SK-N-SH (cell line): Measurements from ENCODE around the gene IKZF1.

Experiments used
- CHD2 ChIP-seq: fragments of 150-350 bp; IDR thresholded peaks from 2 replicates; pipeline ENCODE4 v1.6.1; 2018; ENCODE audit warnings: low read length; ENCODE audit not compliant: partially characterized antibody
- CTCF ChIP-seq: fragments of 200-600 bp; sonication (generic); IDR thresholded peaks from 2 replicates; pipeline ENCODE4 v1.6.1; 2017; ENCODE audit warnings: antibody characterized with exemption, mild to moderate bottlenecking, moderate library complexity
- EP300 ChIP-seq, 2 experiments: IDR thresholded peaks; 2 replicates each; pipeline versions ENCODE4 v1.4.0 to v1.6.1; 2012; ENCODE audit warnings: borderline replicate concordance in 1 of 2, low read depth in 1 of 2, low read length in 1 of 2
- EZH2phosphoT487 ChIP-seq: fragments of 200-600 bp; sonication (generic); IDR thresholded peaks from 2 replicates; pipeline ENCODE4 v1.6.1; 2017; ENCODE audit warnings: low read depth, mixed run types, mild to moderate bottlenecking, antibody characterized with exemption, moderate library complexity, borderline replicate concordance
- FOSL2 ChIP-seq: IDR thresholded peaks from 2 replicates; pipeline ENCODE4 v1.4.0; 2012; ENCODE audit warnings: low read depth, mild to moderate bottlenecking, moderate library complexity, borderline replicate concordance
- FOXM1 ChIP-seq: IDR thresholded peaks from 2 replicates; pipeline ENCODE4 v1.4.0; 2012; ENCODE audit warnings: low read depth, mild to moderate bottlenecking
- POLR2AphosphoS5 ChIP-seq: IDR thresholded peaks from 2 replicates; pipeline ENCODE4 v1.6.1; 2012; ENCODE audit warnings: low read depth, low read length
- REST ChIP-seq: IDR thresholded peaks from 2 replicates; pipeline ENCODE4 v1.6.1; 2012; ENCODE audit warnings: mild to moderate bottlenecking, low read depth, low read length, moderate library complexity
- RFX5 ChIP-seq: IDR thresholded peaks from 2 replicates; pipeline ENCODE4 v1.6.1; 2012; ENCODE audit warnings: mild to moderate bottlenecking, improper control_type of control experiment, low read length
- YY1 ChIP-seq: IDR thresholded peaks from 2 replicates; pipeline ENCODE4 v1.4.0; 2012; ENCODE audit warnings: low read depth, mild to moderate bottlenecking

- TF ChIP-seq RFX5, result no peak
- TF ChIP-seq POLR2AphosphoS5, result no peak
- TF ChIP-seq EZH2phosphoT487, result no peak
- TF ChIP-seq EP300 (IDR thresholded peaks at IDR 0.05; ENCODE audit: borderline replicate concordance in 1 of 2, low read depth in 1 of 2, low read length in 1 of 2), result no peak
- no peak for TF ChIP-seq FOSL2
- no peak for TF ChIP-seq YY1
- no peak for TF ChIP-seq FOXM1
- TF ChIP-seq REST, result no peak
- TF ChIP-seq CTCF, result no peak
- TF ChIP-seq CHD2, result no peak
These were observed 12.3 kb upstream of the IKZF1 start for GRCh38 chr7:50292165-50292757.
